Measurements from ENCODE around the gene DOK7.

Gene DOK7

GRCh38 chr4:3527101-3527913 lies 64.2 kb downstream of the DOK7 start:
- Histone ChIP-seq H3K36me3 (replicated peaks) (peaks cover 10% of the 10 kb centered on the region), H3K4me3 (ENCODE audit: low read depth, low read length) (no peak overlapping the region), H3K27me3 (replicated peaks) (no peaks in the 10 kb centered on the region), H3K27ac (no peak overlapping the region)
- TF ChIP-seq CTCF (IDR thresholded peaks at IDR 0.05; ENCODE audit: low read depth, low read length, missing control alignments), result no peak
- DNase-seq, result no peak
- in situ Hi-C loops (cut with HindIII; ENCODE audit: low pct_ligation_motif_present, low sequenced_read_pairs), result no loop called here

GRCh38 chr4:3527914-3528876 lies 65.1 kb downstream of the DOK7 start:
- in situ Hi-C loops (cut with HindIII; ENCODE audit: low pct_ligation_motif_present, low sequenced_read_pairs), result no loop called here
- no peak for DNase-seq
- H3K27me3 ChIP-seq (replicated peaks), result no peaks in the 10 kb centered on the region
- H3K27ac ChIP-seq, result no peak overlapping the region
- no peak for TF ChIP-seq CTCF (IDR thresholded peaks at IDR 0.05; ENCODE audit: low read depth, low read length, missing control alignments)
- peaks cover 10% of the 10 kb centered on the region for H3K36me3 ChIP-seq (replicated peaks)
- H3K4me3 ChIP-seq (ENCODE audit: low read depth, low read length), result no peak overlapping the region

GRCh38 chr4:3529363-3529762 lies 66.3 kb downstream of the DOK7 start:
- no peak for TF ChIP-seq CTCF (IDR thresholded peaks at IDR 0.05; ENCODE audit: low read depth, low read length, missing control alignments)
- Histone ChIP-seq H3K27me3 (replicated peaks) (no peaks in the 10 kb centered on the region), H3K4me3 (ENCODE audit: low read depth, low read length) (no peak overlapping the region), H3K36me3 (replicated peaks) (peaks cover 5% of the 10 kb centered on the region), H3K27ac (no peak overlapping the region)
- in situ Hi-C loops (cut with HindIII; ENCODE audit: low pct_ligation_motif_present, low sequenced_read_pairs), result no loop called here
- no peak for DNase-seq

GRCh38 chr4:3530051-3530450 lies 66.9 kb downstream of the DOK7 start:
- Histone ChIP-seq H3K27ac (no peak overlapping the region), H3K4me3 (ENCODE audit: low read depth, low read length) (no peak overlapping the region), H3K27me3 (replicated peaks) (no peaks in the 10 kb centered on the region), H3K36me3 (replicated peaks) (no peaks in the 10 kb centered on the region)
- in situ Hi-C loops (cut with HindIII; ENCODE audit: low pct_ligation_motif_present, low sequenced_read_pairs), result no loop called here
- TF ChIP-seq CTCF (IDR thresholded peaks at IDR 0.05; ENCODE audit: low read depth, low read length, missing control alignments), result no peak
- DNase-seq, result no peak

GRCh38 chr4:3530663-3531254 lies 67.7 kb downstream of the DOK7 start:
- TF ChIP-seq CTCF (IDR thresholded peaks at IDR 0.05; ENCODE audit: low read depth, low read length, missing control alignments), result no peak
- H3K27ac ChIP-seq, result no peak overlapping the region
- in situ Hi-C loops (cut with HindIII; ENCODE audit: low pct_ligation_motif_present, low sequenced_read_pairs), result no loop called here
- H3K4me3 ChIP-seq (ENCODE audit: low read depth, low read length), result peak overlapping the region; percentile 87
- DNase-seq, result no peak
- H3K27me3 ChIP-seq (replicated peaks), result no peaks in the 10 kb centered on the region
- no peaks in the 10 kb centered on the region for H3K36me3 ChIP-seq (replicated peaks)

Measured in brain microvascular endothelial cell (primary cell).